GM19468 (cell line): Measurements from ENCODE around the gene SGTA.

Experiments used
- ATAC-seq: cut with Tn5 transposase; IDR thresholded peaks from one replicate; pipeline ENCODE4 v1.9.1; 2021; ENCODE audit warnings: mild to moderate bottlenecking, moderate library complexity, moderate number of reproducible peaks; ENCODE audit not compliant: unreplicated experiment; ENCODE audit errors: extremely low read depth

SGTA gene

DNA sequence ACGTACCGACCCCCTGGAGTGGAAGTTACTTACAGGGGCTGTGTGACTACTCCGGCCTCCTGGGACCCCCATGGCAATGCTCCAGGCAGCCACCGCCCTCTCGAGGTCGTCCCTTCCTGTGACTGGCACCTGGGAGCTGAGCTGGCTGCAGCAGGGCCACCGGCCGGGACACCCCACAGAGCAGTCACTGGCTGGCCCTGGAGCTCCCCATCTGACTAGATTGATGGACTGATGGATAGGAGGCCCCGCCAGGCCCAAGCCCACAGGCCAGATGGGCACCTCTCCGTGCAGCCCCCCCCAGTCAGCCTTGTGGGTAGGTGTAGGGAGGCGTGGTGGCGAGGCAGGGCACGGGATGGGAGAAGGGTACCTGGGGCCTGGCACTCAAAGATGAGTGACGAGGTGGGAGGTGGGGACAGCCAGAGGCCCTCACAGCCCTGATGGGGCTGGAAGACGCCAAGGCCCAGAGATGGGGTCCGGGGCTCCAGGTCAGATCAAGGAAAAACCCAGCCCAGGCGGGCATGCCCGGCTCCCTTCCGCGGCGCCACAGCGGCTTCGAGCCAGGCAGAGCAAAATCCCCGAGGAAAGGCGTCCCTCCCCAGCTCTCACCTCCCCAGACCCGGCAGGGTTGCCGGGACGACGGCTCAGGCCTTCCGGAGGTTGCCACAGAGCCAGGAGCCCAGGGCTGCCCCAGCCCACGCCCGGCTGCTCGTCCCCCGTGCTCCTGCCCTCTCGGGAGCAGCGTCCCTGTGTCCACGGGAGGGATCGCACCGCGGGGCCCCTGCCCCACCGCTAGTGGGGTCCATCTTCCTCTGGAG lies 51.7 kb downstream of the SGTA start:
- ATAC-seq: no peak

DNA sequence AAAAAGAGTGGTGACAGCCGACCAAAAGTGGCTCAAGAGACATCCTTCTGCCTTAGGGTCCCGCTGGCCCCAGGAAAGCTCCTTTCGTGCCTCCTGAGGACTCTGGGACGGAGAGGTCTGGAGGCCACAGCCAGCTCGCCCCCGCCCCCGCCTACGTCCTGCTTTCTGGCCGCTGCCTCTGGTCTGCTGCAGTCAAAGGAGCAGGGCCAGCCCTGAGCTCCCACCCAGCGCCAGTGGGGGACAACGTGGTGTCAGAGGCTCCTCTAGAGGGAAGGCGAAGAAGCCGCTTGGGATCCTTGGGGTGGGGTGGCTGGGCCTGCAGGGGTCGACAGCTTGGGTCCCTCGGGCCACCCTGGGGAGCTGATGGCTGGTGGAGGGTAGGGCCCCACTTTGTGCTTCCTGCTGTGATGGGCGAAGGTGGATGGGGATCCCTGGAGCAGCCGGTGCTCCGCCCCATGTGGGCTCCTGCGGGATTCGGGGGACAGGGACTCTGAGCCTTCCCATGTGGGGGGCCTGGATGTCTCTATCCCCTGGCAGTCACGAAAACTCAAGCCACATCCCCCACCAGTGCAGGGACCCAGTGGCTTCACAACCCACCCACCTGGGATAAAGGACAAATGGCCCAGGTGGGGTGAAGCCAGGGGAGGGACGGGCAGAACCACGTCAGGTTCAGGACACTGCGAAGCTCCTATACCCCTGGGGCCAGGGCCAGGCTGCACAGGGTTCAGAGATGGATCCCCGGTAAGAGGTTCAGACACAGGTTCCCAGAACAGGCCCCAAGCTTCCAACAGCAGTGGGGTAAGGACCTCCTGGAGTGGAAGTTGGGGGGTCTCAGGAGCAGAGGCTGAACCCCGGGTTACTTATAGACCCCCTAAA lies 52.9 kb downstream of the SGTA start:
- ATAC-seq: no peak

DNA sequence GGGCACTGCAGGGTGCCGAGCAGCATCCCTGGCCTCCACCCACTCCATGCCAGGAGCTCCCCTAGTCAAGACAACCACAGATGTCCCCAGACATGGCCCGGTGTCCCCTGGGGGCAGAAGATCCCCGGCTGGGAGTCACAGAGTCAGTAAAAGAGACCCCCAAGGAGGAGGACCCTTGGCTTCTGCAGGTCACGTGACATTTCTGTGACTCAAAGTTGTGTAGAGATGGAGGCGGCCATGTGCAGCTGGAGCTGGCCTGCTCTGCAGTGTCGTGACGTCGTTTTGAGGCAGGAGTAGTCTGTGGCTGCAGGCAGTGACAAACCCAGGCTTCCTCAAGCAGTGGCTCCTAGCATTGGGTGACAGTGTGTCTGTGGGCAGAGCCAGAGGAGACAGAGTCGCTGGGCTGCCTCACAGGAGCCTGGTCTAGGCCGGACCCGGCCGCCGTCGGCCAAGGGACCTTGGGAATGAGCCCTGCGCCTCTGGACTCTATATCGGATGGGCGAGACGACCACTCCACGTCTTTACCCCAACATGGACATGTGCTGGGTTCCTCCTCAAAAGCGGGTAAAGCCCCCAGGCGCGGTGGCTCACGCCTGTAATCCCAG lies 54.2 kb downstream of the SGTA start:
- ATAC-seq: no peak

DNA sequence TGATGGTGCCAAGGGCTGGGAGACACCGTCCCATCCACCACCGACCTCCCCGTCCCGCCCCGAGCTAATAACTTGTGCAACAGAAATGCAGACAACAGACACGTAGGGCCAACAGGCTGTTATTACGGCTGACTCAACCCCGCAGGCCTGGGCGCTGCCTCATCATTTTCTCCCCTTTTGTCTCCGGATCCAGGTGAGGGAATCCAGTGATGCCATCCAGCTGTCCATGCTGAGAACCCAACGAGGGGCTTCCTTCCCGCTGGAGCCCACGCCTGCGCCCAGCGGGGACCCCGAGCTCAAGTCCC lies 55.5 kb downstream of the SGTA start:
- no peak for ATAC-seq

DNA sequence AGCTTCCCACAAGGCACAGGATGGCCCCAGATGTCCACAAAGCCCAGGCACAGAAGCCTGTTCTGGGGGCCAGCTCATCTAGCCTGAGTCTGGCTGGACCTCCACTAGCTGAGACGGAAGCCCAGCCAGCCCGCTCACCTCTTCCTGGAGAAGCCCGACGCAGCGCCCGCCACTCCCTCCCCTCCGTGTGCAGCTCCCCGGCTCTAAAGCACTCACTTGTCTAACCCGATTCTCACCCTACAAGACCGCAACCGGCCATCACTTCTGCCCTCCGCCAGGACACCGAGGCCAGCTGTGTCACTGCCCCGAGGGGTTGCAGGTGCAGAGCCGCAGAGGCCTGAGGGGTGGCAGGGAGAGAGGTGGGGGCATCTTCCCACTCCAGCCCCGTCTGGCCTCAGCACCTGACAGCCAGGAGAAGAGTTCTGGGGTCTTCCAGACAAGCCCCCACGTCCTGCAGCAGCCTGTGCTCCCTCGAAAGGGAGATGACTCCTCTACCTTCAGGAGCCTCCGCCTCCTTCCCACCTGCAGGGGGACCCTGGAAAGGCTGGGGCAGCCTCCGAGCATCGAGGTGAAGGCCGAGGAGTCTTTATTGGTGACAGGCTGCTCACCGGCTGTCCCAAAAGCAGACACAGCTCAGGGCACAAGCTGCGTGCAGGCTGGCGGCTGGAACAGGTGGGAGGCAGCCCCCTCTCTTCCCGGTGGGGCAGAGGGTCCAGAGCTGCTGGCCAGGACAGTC lies 56.0 kb downstream of the SGTA start:
- ATAC-seq: no peak

DNA sequence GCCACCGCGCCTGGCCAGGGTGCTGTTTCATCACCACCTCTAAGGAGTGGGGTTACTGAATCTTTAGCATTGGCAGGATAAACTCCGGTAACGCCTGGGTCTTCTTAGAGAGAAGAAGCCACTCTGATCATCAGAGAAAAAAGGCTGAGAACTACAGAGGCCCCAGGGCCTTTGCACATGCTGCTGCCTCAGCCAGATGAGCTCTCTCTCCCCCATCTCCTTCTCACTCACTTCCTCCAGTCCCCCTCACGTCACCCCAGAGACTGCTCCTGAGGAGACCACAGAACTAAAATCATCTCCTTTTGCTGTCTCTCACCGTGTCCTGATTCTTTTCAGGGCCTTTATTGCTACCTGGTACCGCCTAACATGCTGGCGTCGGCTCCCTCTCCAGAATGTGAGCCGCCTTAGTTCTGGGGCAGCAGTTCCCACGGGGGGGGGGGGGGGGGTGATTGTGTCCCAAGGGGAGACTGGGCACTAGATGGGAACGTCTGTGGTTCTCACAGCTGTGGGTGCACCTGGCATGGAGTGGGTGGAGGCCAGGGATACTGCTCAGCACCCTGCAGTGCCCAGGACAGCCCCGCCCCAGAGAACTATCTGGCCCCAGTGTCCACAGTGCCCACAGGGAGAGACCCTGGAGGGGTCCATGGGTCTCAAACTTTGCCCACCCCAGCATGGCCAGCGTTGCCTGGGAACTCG lies 56.8 kb downstream of the SGTA start:
- no peak for ATAC-seq

DNA sequence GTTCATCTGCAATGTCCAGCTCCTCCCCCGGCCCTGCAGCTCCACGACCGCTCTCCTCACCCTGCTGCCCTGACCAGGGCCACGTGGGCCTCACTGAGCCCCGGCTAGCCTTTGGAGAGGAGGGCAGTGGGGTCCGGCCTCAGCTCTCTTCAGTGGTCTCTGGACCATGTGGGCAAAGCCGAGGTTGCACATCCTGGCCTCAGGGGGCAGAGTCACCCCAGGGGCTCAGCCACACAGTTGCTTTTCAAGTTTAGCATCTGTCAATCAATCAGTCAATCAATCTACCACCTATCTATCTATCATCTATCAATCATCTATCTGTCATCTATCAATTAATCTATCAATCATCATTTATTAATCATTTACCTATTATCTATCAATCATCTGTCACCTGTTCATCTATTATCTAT lies 58.9 kb downstream of the SGTA start:
- no peak for ATAC-seq

DNA sequence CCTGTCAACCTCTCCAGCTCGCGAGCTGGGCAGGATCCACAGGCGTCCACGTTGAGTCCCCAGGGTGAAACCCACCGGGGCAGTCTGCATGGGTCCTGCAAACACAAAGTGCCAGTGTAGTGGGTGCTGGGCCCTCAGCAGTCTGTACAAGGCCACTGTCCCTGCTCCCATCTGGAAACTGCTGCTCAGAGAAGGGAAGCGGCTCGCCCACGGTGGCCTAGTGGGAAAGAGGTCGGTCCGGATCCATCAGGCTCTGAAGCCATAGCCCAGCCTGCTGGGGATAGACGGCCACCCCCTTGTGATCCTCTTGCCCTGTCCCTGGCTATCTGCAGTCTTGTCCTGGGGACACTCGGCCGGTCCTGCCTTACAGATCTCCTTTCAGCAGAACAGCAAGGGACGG lies 59.3 kb downstream of the SGTA start:
- ATAC-seq: no peak

DNA sequence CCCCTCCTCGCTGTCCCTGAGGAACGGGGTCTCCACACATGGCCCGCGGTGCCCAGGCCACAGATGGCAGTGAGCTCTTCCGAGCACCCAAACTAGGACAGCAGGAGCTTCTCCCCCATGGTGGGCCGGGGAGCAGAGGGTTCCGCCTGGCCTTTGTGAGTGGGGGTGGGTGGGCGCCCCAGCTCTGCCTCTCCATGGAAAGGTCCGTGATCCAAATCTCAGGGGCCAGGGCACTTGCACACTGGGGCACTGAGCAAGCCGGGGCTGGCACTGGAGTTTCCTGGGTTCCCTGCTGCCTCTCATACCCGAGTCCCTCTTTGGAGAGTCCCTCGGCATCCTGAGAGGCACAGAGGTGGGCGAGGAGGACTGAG lies 59.7 kb downstream of the SGTA start:
- no peak for ATAC-seq

DNA sequence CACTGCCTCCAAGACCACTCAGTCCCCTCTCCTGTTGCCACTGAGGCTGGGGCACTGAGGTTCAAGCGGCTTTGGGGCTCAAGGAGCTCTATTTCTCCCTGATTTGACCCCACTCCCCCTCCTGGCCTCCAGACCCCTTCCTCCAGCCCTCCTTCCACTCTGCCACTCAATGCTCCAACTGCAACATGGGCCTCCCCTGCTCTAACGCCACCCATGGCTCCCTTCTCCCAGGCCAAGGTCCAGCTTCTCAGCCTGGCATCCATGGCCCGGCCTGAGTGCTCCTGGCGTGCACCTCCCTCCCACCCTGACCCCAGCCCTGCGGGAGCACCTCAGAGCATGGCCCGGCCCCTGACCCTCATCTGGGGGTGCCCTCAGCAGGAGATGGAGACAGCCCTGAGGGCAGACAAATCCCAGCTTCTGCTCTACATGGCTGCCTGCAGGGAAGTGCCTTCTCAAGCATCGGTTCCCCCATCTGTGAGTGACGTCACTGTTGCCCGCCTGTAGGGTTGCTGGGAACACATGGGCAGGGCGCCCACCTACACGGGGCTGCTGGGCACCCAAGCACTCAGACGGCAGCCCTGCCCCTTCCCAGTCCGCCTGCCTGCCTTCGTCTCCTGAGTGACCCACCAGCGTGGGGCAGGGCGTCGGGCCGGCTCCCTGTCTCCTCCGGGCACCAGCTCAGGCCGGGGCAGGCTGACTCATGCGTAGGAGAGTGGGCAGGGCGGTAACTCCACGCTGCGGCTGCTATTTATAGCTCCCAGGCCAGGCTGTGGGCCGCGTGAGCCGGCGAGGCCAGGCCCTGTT lies 60.3 kb downstream of the SGTA start:
- ATAC-seq: no peak

DNA sequence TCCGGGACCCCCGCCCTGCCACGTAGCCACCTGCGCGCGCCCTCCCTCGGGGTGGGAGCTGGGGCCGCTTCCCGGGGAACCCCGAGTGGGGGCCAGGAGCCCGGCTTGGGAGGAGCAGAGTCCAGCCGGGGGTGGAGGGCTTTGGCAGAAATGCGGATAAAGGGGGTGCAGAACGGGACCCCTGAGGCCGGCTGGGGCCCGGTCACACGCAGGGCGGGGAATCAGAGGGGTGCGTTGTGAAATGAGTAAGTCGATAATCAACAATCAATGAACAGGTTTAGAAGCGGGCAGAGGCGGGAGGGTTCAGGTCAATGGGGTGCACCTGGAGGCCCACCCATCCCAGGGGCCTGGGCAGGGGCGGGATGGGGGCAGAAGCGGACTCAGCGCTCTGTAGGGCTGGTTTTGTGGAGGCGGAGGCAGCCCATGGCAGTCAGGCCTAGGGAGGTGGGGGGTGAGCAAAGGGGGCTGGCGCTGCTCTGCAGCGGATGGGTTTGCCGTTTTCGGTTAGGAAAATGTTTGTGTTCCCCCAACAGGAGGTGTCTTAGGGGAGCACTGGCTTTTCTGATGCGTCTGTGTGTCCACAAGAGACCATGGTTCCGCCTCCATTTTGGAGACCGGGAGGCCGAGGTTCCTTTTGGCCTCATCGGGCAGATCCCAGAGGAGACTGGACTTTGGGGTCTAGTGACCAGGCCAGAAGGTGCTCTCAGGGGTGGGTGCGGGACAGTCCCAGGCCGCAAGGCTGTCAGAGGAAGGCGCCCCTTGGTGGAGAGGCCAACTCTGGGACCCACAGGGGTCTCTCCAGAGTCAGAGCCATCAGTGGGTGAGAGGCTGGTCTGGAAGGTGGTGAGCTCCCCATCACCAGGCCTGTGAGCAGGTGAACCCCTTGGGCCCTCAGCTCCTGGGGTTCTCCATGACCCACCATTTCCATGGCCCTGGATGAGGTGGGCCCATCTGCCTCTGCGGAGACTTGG lies 61.2 kb downstream of the SGTA start:
- ATAC-seq: no peak

DNA sequence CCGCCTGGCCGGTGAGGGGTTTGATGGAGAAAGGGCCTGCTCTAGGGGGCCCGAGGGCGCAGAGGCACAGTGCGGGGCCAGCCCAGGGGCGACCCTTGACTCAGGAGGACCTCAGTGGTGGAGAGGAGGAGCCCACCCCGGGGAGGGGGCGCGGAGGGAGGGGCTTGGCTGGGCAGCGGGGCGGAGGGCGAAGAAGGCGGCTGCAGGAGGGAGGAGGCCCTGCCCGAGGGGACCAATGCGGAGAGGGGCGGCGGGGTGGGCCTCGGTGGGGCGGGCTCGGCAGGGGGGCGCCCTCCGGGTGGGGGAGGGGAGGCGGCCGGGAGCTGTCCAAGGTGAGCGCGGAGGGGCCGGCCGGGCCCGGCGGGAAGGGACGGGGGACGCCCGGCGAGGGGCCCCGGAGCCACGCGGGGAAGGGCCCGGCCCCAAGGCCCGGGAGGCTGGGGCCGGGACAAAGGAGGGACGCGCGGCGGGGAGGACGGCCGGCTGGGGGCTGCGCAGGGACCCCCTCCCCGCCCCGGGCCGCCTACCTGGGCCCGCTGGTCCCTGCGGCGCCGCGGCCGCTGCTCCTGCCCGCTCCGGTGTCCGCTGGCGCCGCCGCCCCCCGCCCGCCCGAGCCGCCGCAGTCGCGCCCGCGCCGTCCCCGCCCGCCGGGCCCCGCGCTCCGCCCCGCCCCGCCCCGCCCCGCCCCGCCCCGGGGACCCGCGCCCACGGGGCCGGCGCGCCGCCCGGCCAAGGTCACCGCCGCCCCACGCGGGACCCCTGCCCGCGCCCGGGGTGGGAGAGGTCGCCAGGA lies 62.1 kb downstream of the SGTA start, which contains the start of gene DIRAS1:
DIRAS1 (minus strand) TSS at position 596 of the 793 bp plus-strand sequence. CDS start 3,566 bp downstream, outside the sequence.
- ATAC-seq: no peak

DNA sequence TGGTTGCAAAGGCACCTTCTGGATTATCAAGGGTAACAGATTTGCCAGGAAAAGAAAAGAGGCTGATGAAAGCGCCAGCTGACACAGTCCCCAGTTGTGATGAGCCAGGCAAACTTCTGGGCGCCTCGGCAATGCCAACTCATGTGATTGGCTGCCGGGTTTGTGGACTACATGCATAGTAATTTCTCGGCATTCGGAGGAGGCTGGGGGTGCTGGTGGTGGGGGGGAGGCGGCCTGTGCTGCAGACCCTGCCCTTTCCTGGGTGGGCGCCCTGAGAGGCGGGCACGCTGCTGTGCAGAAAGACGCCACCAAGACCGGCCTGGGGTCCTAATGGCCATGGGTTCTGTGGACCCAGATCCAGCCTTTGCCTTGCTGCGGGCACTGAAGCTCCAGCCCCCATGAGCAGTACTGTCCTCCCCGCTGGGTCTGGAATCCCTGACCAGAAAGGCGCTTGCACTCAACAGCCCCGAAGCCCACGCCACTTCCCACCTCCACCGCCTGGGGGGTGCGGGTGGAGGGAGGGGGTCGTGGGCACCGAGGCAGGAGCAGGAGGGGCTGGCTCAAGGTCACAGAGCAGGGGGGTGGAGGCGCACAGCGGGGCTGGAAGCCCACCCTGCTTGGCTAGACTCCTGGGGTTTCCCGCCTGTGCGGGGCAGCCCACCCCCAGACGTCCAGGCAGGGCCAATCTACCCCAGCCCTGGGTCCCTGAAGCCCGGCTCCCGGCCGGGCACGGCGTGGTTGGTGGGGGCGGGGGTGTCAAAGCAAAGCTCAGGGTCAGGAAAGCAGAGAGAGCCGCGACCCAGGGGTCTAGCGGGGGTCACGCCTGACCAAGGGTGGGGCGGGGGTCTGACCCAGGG lies 62.9 kb downstream of the SGTA start:
- no peak for ATAC-seq

DNA sequence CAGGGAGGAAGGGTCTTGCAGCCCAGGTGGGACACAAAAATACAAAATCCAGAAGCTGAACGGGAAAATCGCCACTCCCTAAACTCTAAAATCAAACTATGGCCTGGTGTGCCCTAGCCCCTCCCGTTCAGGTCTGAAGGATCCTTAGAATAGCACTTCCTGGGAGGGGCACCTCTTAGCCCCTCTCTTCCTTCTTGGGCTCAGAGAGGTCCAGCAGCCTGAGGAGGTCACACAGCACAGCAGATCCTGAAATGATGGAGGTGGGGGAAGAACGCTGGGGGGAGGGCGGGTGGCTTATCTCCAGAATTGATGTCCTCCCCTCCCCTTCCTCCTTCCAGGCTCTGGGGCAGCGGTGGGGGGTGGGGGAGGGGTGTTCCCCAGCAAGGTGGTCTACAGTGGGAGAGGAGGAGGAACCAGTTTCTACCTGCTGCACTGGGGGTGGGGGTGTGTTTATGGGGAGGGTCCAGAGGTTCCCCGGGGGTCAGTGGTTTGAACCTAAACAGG lies 63.8 kb downstream of the SGTA start:
- ATAC-seq: no peak

DNA sequence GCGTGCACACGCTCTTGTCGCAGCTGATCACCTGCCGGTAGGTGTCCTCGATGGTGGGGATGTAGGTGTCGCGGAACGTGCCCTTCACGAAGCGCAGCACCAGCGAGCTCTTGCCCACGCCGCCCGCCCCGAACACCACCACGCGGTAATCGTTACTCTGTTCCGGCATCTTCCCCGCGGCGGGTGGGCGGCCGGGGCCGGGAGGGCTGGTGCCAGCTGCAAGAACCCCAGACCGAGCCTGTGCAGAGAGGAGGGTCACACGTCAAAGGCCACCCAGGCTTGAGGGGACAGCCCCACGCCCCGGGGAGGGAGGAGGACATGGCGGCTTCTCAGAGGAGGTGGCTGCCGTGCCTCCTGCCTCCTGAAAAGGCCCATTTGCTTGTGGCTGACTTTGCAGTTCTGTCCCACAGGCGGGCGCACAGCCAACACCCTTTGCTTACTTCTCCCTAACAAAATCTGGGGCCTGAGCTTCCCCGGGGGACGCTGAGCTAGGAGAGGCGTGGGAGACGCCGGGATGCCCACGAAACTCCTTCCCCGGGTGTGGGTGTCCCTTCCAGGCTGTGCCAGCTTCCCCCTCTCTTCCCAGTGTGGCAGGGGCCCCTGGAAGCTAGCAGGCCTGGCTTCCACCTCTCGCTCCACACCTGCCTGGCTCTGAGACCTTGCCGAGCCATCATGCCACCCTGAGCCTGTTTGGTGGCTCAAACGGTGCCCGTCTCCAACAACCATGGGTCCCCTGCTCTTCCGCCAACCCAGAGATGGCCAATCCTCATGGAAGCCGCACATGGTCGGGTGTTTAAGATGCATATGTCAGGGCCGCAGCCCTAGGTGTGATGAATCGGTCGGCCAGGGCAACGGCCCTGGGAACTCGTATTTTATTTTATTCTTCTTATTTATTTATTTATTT lies 65.2 kb downstream of the SGTA start:
- ATAC-seq: no peak
